NOMO-1 (cell line): ENCODE data around the gene ROBO1.

Experiments
- DNase-seq, 2 experiments: peaks; one replicate each; lab custom pipeline; 2025; ENCODE audit not compliant: unreplicated experiment in 2 of 2; lab: John Stamatoyannopoulos, UW

ROBO1 gene

GRCh38 chr3:78861156-78861555 is 906.6 kb downstream of the ROBO1 start:
- no peak for DNase-seq

DNA sequence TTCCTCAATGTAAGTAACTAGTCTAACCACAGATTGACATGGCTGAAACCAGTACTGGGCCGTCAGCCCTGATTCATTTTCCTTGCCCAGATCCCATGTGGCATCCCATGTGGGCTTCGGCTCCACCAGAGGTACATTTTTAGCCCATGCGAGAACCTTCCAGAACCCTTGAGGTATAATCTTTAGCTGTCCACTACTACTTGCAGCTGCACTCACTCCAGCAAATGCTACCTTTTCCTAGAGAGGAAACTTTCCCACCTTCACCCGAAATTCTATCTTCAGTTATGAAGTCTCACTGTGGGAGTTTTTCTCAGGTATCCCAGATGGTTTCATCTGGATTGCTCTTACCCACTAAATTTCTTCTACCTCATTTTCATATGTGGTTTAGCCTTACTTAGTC is 907.2 kb downstream of the ROBO1 start:
- no peak for DNase-seq

DNA sequence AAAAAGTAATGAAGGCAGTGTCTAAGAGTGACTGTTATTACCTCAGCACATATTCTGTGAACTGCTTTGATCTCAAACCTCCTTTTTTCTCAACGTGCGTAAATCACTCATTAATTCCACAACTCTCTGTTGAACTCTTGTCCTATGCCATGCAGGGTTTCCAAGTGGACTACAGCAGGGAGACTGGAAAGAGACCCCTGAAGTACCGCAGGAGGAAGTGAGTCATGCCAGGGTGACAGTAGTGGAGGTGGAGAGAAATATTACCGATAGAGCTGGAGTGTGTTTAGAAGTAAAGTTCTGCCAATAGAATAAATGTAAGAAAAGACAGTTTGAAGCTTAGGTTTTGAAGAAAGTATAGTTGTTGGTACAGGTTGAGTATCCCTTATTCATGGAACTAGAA is 908.9 kb downstream of the ROBO1 start:
- DNase-seq: no peak

GRCh38 chr3:78858174-78858573 is 909.6 kb downstream of the ROBO1 start:
- DNase-seq: no peak

- DNase-seq: no peak
Measured at GRCh38 chr3:78857494-78858111, 910.2 kb downstream of the ROBO1 start.

DNA sequence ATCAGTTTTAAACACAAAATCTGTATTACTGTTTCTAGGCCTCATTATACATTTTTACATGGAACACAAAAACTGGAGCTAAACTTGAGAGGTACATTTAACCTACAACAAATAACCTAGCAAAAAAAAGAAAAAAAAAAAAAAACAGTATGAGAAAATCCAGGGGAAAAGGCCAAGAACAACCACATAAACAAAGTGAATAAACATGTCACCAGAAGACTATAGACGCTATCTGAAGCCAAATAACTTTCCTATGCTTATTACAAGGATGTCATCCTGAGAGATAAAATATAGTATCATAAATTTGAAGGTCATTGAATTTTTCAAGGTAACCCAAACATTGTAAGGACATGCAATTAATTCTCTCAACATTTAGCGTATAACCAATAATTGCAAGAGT is 911.6 kb downstream of the ROBO1 start:
- no peak for DNase-seq

- no peak for DNase-seq
Measured at GRCh38 chr3:78855190-78855589, 912.6 kb downstream of the ROBO1 start.

GRCh38 chr3:78848392-78849288 is 919.2 kb downstream of the ROBO1 start:
- DNase-seq: no peak

- no peak for DNase-seq
Measured at GRCh38 chr3:78847603-78848002, 920.2 kb downstream of the ROBO1 start.

- no peak for DNase-seq
Measured at GRCh38 chr3:78847203-78847602, 920.6 kb downstream of the ROBO1 start.

GRCh38 chr3:78846718-78847117 is 921.1 kb downstream of the ROBO1 start:
- no peak for DNase-seq

GRCh38 chr3:78845605-78846004 is 922.2 kb downstream of the ROBO1 start:
- DNase-seq: no peak

- DNase-seq: no peak
Measured at GRCh38 chr3:78844307-78844706, 923.5 kb downstream of the ROBO1 start.

- DNase-seq: no peak
Measured at GRCh38 chr3:78839693-78840092, 928.1 kb downstream of the ROBO1 start.

- no peak for DNase-seq
Measured at GRCh38 chr3:78838362-78838761, 929.4 kb downstream of the ROBO1 start.

DNA sequence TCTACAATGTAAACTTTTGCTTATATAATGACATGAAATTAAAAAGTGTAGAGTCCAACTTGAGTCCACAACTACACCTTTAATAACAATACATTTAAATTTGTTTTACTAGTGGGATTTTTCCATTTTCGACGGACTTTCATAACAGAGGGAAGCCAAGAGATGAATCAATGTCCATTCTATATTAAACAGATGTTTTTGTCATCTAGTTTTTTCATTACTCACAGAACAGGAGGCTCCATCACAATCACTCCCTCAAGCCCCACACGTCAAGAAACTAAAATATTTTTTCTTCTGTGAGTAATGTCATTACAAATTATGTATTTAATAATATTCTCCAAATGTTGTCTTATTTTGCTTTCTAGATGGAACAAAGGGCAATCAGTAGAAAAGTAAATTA is 932.9 kb downstream of the ROBO1 start:
- DNase-seq: no peak

DNA sequence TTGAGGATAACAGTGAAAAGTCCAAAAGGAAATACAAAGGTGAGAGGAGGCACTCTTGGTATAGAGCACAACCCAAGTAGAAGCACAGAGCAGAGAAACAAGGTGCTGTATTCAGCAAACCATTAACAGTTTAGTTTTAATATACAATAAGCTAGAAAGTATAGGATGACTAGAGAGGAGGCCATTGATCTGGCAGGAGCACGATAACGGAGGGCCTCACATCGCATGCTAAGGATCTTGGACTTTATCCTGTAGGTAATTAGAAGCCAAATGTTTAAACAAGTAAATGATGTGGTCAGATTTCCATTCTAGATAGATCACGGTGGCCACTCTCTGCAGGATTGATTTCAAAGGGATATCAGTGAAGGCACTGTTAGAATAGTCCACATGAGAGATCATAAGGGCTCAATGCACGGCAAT is 935.0 kb downstream of the ROBO1 start:
- DNase-seq: no peak

GRCh38 chr3:78831446-78831972 is 936.3 kb downstream of the ROBO1 start:
- DNase-seq: no peak

DNA sequence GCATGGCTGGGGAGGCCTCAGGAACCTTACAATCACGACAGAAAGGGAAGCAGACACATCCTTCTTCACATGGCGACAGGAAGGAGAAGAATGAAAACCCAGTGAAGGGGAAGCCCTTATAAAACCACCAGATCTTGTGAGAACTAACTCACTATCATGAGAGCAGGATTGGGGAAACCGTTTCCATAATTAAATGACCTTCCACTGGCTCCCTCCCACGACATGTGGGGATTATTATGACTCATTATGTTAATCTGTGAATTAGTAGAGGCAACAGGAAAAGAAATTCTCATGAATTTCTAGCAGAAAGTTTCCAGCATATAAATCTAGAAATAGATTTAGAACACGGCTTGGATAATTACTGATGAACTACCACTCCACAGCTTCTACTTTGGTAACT is 937.3 kb downstream of the ROBO1 start:
- no peak for DNase-seq

DNA sequence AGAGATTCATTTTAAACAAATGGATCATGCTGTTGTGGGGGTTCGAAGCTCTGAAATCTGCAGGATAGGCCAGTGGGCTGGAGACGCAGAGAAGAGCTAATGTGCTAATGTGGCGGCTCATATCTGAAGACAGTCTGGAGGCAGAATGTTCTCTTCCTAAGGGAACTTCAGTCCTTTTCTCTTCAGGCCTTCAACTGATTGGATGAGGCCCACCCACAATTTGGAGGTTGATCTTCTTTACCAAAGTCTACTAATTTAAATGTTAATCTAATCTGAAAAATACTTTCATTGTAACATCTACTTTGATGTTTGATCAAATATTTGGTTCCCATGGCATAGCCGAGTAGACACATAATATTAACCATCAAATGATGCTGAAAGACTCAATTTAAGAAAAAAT is 940.2 kb downstream of the ROBO1 start:
- DNase-seq: no peak

DNA sequence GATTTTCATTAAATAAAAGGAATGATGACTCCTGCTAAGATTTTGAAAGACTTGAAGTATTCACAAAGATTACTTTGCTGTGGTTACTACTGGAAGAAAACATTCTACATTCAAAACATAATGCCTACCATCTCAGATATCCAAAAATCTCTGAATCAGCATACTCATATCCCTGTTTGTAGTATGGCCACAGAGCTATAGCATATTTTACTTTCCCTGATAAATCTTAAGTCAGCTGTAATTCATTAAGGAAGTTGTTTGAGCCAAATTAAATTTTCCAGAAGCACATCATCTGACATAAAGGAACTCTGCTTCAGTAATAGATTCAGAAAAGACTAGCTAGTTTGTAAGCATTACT is 942.0 kb downstream of the ROBO1 start:
- no peak for DNase-seq
